ENCODE results near the gene NRIP1.

GRCh38 chr21:15051644-15052458, 12.9 kb downstream of the NRIP1 start:
- TF ChIP-seq CTCF (IDR thresholded peaks at IDR 0.05) (no peak), EP300 (IDR thresholded peaks at IDR 0.05) (no peak)

Measured in tibial nerve (tissue), 4 donors.